NB4 (cell line): ENCODE data around the gene KRTAP10-5.
"Not testable (repeated sequence)": the region's sequence is repeated elsewhere in the genome, so short reads cannot be mapped to it uniquely, and the experiment has no call there.

Experiments used
- DNase-seq: peaks from one replicate; pipeline ENCODE4 v3.0.0; 2010; ENCODE audit warnings: low read depth
- H3K4me3 ChIP-seq: one replicate; pipeline ENCODE4 v1.5.1; 2011; ENCODE audit warnings: mild to moderate bottlenecking, low read depth, low read length, moderate library complexity
- CTCF ChIP-seq: IDR thresholded peaks from one replicate; pipeline ENCODE4 v1.5.1; 2012; ENCODE audit warnings: low read depth, low read length
- MYC ChIP-seq: IDR thresholded peaks from 2 replicates; pipeline ENCODE4 v1.6.1; 2011; ENCODE audit warnings: low read depth, low read length
- POLR2A ChIP-seq: IDR thresholded peaks from 2 replicates; pipeline ENCODE4 v1.6.1; 2011; ENCODE audit warnings: mild to moderate bottlenecking; ENCODE audit not compliant: insufficient read length; ENCODE audit errors: extremely low read depth
- TF ChIP-seq, protein P1 (sequence below): IDR thresholded peaks from 2 replicates; pipeline ENCODE4 v1.6.1; 2011; ENCODE audit warnings: low read depth, low read length

Gene KRTAP10-5

GRCh38 chr21:44593598-44594405 is 13.4 kb upstream of the KRTAP10-5 start:
- H3K4me3 ChIP-seq = no peak overlapping the region
- TF ChIP-seq, protein P1, sequence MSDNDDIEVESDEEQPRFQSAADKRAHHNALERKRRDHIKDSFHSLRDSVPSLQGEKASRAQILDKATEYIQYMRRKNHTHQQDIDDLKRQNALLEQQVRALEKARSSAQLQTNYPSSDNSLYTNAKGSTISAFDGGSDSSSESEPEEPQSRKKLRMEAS = peak; percentile 60
- no peak for TF ChIP-seq POLR2A
- peak; percentile 52 for DNase-seq

DNA sequence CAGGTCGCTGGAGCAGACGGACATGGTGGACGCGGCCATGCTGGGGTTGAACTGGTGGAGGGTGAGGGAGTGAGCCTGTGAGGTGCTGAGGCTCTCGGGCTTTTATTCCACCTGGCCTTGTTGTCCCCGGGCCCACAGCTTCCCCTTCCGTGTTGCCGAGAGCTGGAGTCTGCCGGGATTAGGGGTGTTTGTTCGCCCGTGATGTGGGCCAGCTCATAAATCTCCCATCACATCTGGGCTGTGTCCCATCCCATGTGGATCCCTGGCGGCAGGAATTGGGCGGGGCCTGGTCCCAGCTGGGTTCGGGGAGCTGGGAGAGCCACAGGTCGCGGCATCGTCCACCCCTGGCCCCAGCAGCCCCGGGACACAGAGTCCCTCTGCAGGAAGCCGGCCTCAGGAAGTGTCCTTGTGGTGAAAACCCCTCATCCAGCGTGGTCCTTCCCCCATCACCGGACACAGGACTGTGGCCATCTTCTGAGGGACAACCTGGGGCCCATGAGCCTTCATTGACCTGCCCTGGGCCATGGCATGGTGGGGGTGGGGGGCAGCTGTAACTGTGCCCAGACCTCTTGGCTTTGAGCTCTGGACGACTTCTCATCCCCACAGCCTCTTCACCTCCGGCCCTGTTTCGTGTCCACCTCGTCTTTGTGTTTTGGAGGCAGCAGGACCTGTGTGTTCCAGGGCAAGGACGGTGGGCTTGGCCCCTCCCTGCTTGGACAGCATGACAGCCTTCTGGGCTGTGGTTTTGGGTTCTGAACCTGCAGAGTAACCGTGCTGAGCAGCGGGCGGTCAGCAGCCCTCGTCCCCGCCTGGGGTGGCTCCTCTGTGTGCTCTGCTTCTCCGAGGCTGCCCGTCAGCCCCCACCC is 12.3 kb upstream of the KRTAP10-5 start, which contains the start of gene KRTAP10-6:
TSS of gene KRTAP10-6 (minus strand) at position 60 of the 866 bp plus-strand sequence. CDS start at position 39, 21 bp downstream.
- TF ChIP-seq POLR2A (no peak), MYC (no peak), CTCF (no peak)
- TF ChIP-seq, protein P1 = no peak
- no peak for DNase-seq
- no peak within 1 kb of the TSS for H3K4me3 ChIP-seq

GRCh38 chr21:44591801-44592130 is 11.4 kb upstream of the KRTAP10-5 start:
- DNase-seq, H3K4me3 ChIP-seq: not testable (repeated sequence)

DNA sequence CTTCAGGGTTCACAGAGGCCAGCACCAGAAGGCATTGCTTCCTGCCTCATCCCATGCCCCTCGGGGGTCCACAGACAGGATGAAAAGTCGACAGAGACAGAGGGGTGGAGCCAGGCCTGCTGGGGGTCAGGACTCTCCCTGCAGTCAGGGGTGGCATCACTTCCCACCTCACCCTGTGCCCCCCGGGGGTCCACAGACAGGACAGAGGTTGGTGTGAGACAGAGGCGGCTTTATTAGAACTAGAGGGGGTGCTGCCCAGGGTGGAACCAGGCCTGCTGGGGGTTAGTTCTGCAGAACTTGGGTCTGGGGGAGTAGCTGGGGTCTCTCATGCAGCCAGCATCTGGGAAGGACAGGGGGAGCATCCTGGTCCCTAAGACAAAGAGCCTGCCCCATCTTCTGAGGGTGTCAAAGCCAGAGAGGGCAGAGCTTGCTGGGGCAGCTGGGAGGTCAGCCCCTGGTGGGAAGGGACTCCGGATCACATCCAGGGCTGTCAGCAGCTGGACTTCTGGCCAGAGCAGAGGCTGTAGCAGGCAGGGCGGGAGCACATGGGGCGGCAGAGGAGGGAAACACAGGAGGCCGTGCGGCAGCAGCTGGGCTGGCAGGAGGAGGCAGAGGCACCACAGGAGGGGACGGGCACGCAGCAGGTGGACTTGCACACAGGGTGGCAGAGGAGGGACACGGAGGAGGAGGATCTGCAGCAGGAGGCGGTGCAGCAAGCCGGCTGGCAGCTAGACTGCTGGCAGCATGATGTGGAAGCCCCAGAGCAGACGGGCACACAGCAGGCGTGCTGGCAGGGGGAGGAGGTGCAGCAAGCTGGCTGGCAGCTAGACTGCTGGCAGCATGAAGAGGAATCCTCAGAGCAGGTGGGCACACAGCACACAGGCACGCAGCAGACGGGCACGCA is 10.7 kb upstream of the KRTAP10-5 start:
- H3K4me3 ChIP-seq, DNase-seq: not testable (repeated sequence)

DNA sequence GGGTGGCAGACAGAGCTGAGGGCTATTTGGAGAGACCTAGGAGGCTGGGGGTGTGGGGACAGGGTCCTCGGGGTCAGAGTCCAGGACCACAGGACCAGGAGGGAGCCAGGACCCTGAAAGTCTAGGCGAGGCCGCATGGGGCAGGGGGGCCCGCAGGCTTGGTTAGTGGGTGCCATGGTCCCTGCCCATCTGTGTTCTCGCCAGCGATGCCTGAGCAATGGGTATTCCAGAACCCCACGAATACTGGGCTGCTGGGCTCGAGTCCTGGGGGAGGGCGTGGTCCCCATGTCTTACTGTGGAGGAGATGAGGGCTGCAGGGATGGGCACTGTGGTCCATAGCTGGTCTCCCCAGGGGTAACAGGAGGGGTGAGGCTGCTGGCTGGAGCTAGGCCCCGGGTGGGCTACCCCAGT is 9.9 kb upstream of the KRTAP10-5 start:
- no peak for DNase-seq
- TF ChIP-seq CTCF (no peak), MYC (no peak), POLR2A (no peak)
- TF ChIP-seq, protein P1 = no peak
- H3K4me3 ChIP-seq = no peak overlapping the region

DNA sequence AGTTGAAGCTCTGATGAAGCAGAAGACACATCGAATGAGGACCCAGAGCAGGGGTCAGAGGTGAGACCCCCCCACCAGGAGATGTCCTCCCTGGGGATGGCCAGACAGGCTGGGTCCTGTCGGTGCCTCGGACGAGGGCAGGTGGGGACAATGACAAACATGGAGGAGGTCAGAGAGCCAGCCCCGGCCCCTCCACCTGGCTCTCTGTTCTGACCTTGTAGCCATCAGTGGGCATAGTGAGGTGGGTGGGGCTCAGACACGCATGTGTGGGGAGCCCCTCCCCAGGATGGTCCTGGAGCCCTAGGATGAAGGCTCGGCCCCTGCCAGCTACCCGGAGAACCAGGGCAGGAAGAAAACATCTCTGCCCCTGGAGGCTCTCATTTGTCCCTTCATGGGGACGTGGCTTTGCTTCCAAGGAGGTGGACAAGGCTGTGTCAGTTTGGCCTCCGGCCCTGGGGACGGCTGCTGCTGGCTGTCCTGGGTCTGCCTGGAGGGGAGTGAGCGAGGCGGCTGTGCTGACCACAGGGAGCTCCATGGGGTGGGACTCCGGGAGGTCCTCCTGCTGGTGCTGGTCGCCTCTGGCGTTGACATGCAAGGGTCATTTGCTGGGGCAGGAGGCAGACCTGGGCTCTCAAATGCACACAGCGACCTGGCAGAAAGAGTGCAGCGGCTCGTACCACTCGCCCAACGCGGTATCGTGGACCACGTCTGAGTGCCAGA is 9.3 kb upstream of the KRTAP10-5 start:
- TF ChIP-seq, protein P1 = no peak
- TF ChIP-seq CTCF (no peak), POLR2A (no peak), MYC (no peak)
- DNase-seq = no peak
- H3K4me3 ChIP-seq = no peak overlapping the region
